ENCODE data around the gene TAS2R30. TPM values are rescaled to one million over a fixed set of nuclear protein-coding genes. Genes with fewer than 3 reads are reported as not detected.

The TAS2R30 gene
- under 1 TPM in 1 of 3 donors, not detected in 2; 0.03 TPM for polyA plus RNA-seq

- WGBS, 3 donors = 64 to 78% (median 77%) methylated on average over 3 of the region's 3 CpGs
- H3K27ac ChIP-seq (ENCODE audit: low read depth, low read length) = no peak within 1 kb of the TSS
Measured at GRCh38 chr12:11134305-11134704, at the start of gene TAS2R30. Gene TAS2R30 (minus strand): TSS chr12:11134644. CDS start chr12:11134244, 400 bp downstream.

GRCh38 chr12:11183011-11183410 lies 48.6 kb upstream of the TAS2R30 start:
- H3K27ac ChIP-seq (ENCODE audit: low read depth, low read length) = no peak overlapping the region

GRCh38 chr12:11182529-11182928 lies 48.1 kb upstream of the TAS2R30 start:
- no peak overlapping the region for H3K27ac ChIP-seq (ENCODE audit: low read depth, low read length)

- H3K27ac ChIP-seq (ENCODE audit: low read depth, low read length) = no peak overlapping the region
- 94 to 100% (median 100%) methylated on average over 1 of the region's 1 CpG for WGBS, 3 donors
Measured at GRCh38 chr12:11178250-11178649, 43.8 kb upstream of the TAS2R30 start.

- 94 to 98% (median 95%) methylated on average over 2 of the region's 2 CpGs for WGBS, 3 donors
Measured at GRCh38 chr12:11174022-11174421, 39.6 kb upstream of the TAS2R30 start.

GRCh38 chr12:11171969-11172675 lies 37.7 kb upstream of the TAS2R30 start:
- 2 to 5% (median 4%) methylated on average over 10 of the region's 10 CpGs for WGBS, 3 donors
- no peak overlapping the region for H3K27ac ChIP-seq (ENCODE audit: low read depth, low read length)

More at GRCh38 chr12:11174022-11174421, 39.6 kb upstream of the TAS2R30 start:
- no peak overlapping the region for H3K27ac ChIP-seq (ENCODE audit: low read depth, low read length)

GRCh38 chr12:11171145-11171968 lies 36.9 kb upstream of the TAS2R30 start, which contains the start of gene SMIM10L1:
Gene SMIM10L1 (plus strand): TSS chr12:11171194. CDS start chr12:11171357, 163 bp downstream.
- H3K27ac ChIP-seq (ENCODE audit: low read depth, low read length) = peak within 1 kb of the TSS; percentile 77
- 0% methylated on average over 68 to 70 of the region's 70 CpGs for WGBS, 3 donors

GRCh38 chr12:11170810-11171144 lies 36.3 kb upstream of the TAS2R30 start:
- H3K27ac ChIP-seq (ENCODE audit: low read depth, low read length) = peak overlapping the region; percentile 77
- WGBS, 3 donors = 0 to 5% (median 1%) methylated on average over 4 of the region's 4 CpGs

- H3K27ac ChIP-seq (ENCODE audit: low read depth, low read length) = no peak overlapping the region
Measured at GRCh38 chr12:11166300-11166699, 31.9 kb upstream of the TAS2R30 start.

GRCh38 chr12:11164384-11164783 lies 29.9 kb upstream of the TAS2R30 start:
- no peak overlapping the region for H3K27ac ChIP-seq (ENCODE audit: low read depth, low read length)

GRCh38 chr12:11162502-11162901 lies 28.1 kb upstream of the TAS2R30 start:
- WGBS, 3 donors = 83 to 100% (median 98%) methylated on average over 1 of the region's 1 CpG
- H3K27ac ChIP-seq (ENCODE audit: low read depth, low read length) = no peak overlapping the region

GRCh38 chr12:11158885-11159444 lies 24.5 kb upstream of the TAS2R30 start:
- 35 to 56% (median 48%) methylated on average over 5 of the region's 5 CpGs for WGBS, 3 donors
- H3K27ac ChIP-seq (ENCODE audit: low read depth, low read length) = no peak overlapping the region

- no peak overlapping the region for H3K27ac ChIP-seq (ENCODE audit: low read depth, low read length)
Measured at GRCh38 chr12:11154400-11154925, 20.0 kb upstream of the TAS2R30 start.

GRCh38 chr12:11152725-11153124 lies 18.3 kb upstream of the TAS2R30 start:
- WGBS, 3 donors = 92 to 97% (median 93%) methylated on average over 2 of the region's 2 CpGs
- H3K27ac ChIP-seq (ENCODE audit: low read depth, low read length) = no peak overlapping the region

More at GRCh38 chr12:11154400-11154925, 20.0 kb upstream of the TAS2R30 start:
- 97 to 100% (median 97%) methylated on average over 1 of the region's 1 CpG for WGBS, 3 donors

GRCh38 chr12:11150832-11151231 lies 16.4 kb upstream of the TAS2R30 start:
- 9 to 61% (median 46%) methylated on average over 1 of the region's 1 CpG for WGBS, 3 donors
- no peak overlapping the region for H3K27ac ChIP-seq (ENCODE audit: low read depth, low read length)

GRCh38 chr12:11147420-11147819 lies 13.0 kb upstream of the TAS2R30 start:
- no peak overlapping the region for H3K27ac ChIP-seq (ENCODE audit: low read depth, low read length)
- WGBS, 3 donors = 100% methylated on average over 1 of the region's 1 CpG

GRCh38 chr12:11144297-11144696 lies 9.9 kb upstream of the TAS2R30 start:
- H3K27ac ChIP-seq (ENCODE audit: low read depth, low read length) = no peak overlapping the region
- 78 to 92% (median 90%) methylated on average over 5 of the region's 5 CpGs for WGBS, 3 donors

- 49 to 78% (median 73%) methylated on average over 2 of the region's 2 CpGs for WGBS, 3 donors
- H3K27ac ChIP-seq (ENCODE audit: low read depth, low read length) = no peak overlapping the region
Measured at GRCh38 chr12:11143352-11143751, 8.9 kb upstream of the TAS2R30 start.

GRCh38 chr12:11136075-11136474 lies 1.6 kb upstream of the TAS2R30 start:
- H3K27ac ChIP-seq (ENCODE audit: low read depth, low read length) = no peak overlapping the region
- 37 to 87% (median 76%) methylated on average over 2 of the region's 2 CpGs for WGBS, 3 donors
